Hindlimb muscle (tissue), 1 donor: Measurements from ENCODE around the gene PRMT7. TPM values are rescaled to one million over a fixed set of nuclear protein-coding genes. Genes with fewer than 3 reads are reported as not detected.

ENCODE experiments used
- DNase-seq: peaks from one replicate; pipeline ENCODE4 v3.0.0-alpha.2; 2013
- polyA plus RNA-seq: library from polyadenylated mRNA; unstranded; fragments of 120-200 nt; gene quantifications from one replicate; pipeline ENCODE4 v1.2.1, GENCODE V29; 2013; ENCODE audit not compliant: insufficient read length

PRMT7 gene
- polyA plus RNA-seq, 1 donor, result 51.8 TPM

GRCh38 chr16:68377667-68378393 is 67.0 kb downstream of the PRMT7 start:
- no peak for DNase-seq

- DNase-seq, result no peak
These were observed 67.9 kb downstream of the PRMT7 start for GRCh38 chr16:68378436-68379415.

- DNase-seq, result no peak
These were observed 68.9 kb downstream of the PRMT7 start for GRCh38 chr16:68379472-68380347.

- DNase-seq, result no peak
These were observed 69.5 kb downstream of the PRMT7 start for GRCh38 chr16:68380348-68380670.

- DNase-seq, result no peak
These were observed 70.0 kb downstream of the PRMT7 start for GRCh38 chr16:68380676-68381362.

GRCh38 chr16:68381363-68381724 is 70.5 kb downstream of the PRMT7 start:
- DNase-seq, result no peak

GRCh38 chr16:68382296-68382718 is 71.5 kb downstream of the PRMT7 start:
- DNase-seq, result no peak

- DNase-seq, result no peak
These were observed 73.0 kb downstream of the PRMT7 start for GRCh38 chr16:68383858-68384257.

- DNase-seq, result no peak
These were observed 73.7 kb downstream of the PRMT7 start for GRCh38 chr16:68384288-68385161.

GRCh38 chr16:68385371-68385770 is 74.6 kb downstream of the PRMT7 start:
- DNase-seq, result no peak

GRCh38 chr16:68386628-68387027 is 75.8 kb downstream of the PRMT7 start:
- DNase-seq, result no peak

- no peak for DNase-seq
These were observed 76.5 kb downstream of the PRMT7 start for GRCh38 chr16:68387301-68387700.

- no peak for DNase-seq
These were observed 77.3 kb downstream of the PRMT7 start for GRCh38 chr16:68388124-68388523.

GRCh38 chr16:68389006-68389405 is 78.2 kb downstream of the PRMT7 start:
- no peak for DNase-seq

GRCh38 chr16:68389750-68390371 is 79.0 kb downstream of the PRMT7 start:
- no peak for DNase-seq

GRCh38 chr16:68393333-68393732 is 82.5 kb downstream of the PRMT7 start:
- no peak for DNase-seq

- no peak for DNase-seq
These were observed 84.5 kb downstream of the PRMT7 start for GRCh38 chr16:68395167-68395786.

GRCh38 chr16:68395815-68396214 is 85.0 kb downstream of the PRMT7 start:
- no peak for DNase-seq

- DNase-seq, result no peak
These were observed 85.7 kb downstream of the PRMT7 start for GRCh38 chr16:68396481-68396880.

- no peak for DNase-seq
These were observed 86.9 kb downstream of the PRMT7 start for GRCh38 chr16:68397710-68398201.
